Measurements from ENCODE around the gene STAM2.
"Not testable (repeated sequence)": the region's sequence is repeated elsewhere in the genome, so short reads cannot be mapped to it uniquely, and the experiment has no call there.

DNA sequence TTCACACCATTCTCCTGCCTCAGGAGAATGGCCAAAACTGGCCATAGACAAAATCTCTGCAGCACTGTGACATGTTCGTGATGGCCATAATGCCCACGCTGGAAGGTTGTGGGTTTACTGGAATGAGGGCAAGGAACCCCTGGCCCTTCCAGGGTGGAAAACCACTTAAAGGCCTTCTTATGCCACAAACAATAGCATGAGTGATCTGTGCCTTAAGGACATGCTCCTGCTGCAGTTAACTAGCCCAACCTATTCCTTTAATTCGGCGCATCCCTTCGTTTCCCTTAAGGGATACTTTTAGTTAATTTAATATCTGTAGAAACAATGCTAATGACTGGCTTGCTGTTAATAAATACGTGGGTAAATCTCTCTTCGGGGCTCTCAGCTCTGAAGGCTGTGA, 2.1 kb upstream of the STAM2 start:
- TF ChIP-seq, protein P1, sequence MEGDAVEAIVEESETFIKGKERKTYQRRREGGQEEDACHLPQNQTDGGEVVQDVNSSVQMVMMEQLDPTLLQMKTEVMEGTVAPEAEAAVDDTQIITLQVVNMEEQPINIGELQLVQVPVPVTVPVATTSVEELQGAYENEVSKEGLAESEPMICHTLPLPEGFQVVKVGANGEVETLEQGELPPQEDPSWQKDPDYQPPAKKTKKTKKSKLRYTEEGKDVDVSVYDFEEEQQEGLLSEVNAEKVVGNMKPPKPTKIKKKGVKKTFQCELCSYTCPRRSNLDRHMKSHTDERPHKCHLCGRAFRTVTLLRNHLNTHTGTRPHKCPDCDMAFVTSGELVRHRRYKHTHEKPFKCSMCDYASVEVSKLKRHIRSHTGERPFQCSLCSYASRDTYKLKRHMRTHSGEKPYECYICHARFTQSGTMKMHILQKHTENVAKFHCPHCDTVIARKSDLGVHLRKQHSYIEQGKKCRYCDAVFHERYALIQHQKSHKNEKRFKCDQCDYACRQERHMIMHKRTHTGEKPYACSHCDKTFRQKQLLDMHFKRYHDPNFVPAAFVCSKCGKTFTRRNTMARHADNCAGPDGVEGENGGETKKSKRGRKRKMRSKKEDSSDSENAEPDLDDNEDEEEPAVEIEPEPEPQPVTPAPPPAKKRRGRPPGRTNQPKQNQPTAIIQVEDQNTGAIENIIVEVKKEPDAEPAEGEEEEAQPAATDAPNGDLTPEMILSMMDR (IDR thresholded peaks at IDR 0.05) = not testable (repeated sequence)
- not testable (repeated sequence) for TF ChIP-seq POLR2A (IDR thresholded peaks at IDR 0.05)

Data from esophagus squamous epithelium (tissue), 4 donors.